Measurements from ENCODE around the gene ZNF148.

The ZNF148 gene

DNA sequence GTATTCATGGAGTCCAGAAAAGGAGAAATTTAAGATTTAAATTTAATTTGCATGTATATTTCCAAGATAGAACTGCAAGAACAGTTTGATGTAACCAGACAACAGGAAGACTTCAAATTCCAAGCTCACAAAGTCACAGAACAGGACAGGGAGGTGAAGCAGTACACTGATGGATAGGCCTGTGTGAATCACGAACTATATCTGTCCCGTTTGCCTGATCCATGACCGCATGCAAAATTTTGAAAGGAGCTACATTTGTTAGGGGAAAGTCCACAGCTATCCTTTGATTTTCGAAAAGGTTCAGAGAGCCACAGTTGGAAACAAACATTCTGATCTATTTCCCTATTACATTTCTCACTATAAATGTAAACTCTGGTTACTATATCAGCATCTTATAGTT lies 83.1 kb downstream of the ZNF148 start:
- TF ChIP-seq, protein P1, sequence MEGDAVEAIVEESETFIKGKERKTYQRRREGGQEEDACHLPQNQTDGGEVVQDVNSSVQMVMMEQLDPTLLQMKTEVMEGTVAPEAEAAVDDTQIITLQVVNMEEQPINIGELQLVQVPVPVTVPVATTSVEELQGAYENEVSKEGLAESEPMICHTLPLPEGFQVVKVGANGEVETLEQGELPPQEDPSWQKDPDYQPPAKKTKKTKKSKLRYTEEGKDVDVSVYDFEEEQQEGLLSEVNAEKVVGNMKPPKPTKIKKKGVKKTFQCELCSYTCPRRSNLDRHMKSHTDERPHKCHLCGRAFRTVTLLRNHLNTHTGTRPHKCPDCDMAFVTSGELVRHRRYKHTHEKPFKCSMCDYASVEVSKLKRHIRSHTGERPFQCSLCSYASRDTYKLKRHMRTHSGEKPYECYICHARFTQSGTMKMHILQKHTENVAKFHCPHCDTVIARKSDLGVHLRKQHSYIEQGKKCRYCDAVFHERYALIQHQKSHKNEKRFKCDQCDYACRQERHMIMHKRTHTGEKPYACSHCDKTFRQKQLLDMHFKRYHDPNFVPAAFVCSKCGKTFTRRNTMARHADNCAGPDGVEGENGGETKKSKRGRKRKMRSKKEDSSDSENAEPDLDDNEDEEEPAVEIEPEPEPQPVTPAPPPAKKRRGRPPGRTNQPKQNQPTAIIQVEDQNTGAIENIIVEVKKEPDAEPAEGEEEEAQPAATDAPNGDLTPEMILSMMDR (IDR thresholded peaks at IDR 0.05): no peak

DNA sequence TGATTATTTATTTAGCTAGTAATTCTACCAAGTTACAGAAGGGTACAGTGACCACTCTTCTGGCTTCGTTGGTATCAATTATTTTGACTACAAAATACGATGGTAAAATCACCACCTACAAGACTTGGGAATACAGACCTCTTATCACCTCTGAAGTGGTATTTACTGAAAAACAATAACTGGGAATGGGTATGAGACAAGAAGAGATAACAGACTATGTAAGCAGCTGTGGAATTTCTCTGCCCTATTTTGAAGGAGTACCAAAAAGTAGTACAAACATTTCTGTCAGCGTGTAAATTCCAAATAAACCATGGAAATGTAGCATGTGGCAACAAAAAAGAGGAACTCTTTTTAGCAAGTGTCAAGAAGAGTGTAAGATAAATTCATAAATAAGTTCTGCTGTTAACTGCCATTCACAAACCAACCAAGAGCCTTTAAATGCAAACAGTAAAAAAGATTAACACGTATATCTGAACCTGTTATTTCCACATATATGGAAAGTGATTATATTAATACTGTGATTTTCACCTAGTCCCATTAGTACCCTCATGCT lies 85.6 kb downstream of the ZNF148 start:
- TF ChIP-seq, protein P1 (IDR thresholded peaks at IDR 0.05): no peak

DNA sequence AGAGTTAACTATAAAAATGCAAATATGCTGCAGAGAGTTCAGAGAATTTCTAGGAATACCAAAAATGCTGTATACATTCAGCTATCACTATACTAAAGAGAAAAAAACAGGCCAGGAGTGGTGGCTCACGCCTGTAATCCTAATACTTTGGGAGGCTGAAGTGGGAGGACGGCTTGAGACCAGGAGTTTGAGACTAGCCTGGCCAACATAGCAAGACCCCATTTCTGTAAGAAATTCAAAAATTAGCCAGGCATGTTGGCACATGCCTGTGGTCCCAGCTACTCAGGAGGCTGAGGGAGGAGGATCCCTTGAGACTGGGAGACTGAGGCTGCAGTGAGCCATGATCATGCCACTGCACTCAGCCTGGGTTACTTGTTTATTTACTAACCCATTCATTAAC lies 87.9 kb downstream of the ZNF148 start:
- TF ChIP-seq, protein P1 (IDR thresholded peaks at IDR 0.05): no peak

DNA sequence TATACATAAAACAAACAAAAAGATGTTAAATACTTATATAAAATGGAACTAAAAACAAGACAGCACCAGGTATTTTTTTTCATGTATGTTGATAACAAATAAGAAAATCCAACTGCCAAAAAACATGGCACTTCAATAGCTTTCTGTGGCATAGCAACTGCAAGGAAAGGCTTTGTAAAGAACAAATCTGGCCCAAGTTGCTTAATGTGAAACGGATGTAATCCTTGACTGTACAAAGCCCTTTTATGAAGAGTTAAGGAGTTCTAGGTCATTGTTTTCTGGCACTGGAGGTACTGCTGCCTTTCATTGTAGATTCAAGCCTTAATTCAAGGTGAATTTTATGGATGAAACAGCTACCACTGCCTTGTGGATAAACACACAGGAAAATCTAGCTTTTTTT lies 93.7 kb downstream of the ZNF148 start:
- TF ChIP-seq, protein P1 (IDR thresholded peaks at IDR 0.05): no peak

DNA sequence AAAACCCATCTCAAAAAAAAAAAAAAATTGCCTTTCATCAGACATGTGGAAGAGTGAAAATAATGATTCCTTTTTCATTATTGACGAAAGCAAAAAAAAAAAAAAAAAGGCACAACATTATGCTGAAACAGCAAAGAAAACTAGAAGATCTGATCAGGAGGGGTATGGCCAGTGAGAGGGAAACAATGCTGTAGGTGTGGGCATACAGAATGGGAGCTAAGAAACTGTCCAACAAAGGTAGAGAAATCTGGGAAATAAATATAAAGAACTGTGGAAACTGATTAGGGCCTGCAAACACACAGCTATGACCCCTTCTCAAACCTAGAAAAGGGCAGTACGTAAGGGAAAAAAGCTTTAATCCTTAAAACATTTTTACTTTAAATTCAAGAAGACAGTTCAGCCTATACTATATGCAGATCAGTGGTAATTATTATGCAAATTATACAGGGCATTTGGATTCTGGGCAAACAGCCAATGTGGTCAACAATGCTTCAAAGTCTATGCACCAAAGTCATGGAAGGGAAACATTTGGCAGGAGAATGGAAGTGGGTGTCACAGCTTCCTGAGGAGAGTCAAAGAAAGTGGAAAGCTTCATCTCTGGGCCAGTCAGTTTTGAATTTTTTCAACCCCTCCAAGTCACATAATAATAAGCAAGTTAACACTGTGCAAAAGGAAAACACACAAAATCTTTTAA lies 94.3 kb downstream of the ZNF148 start:
- TF ChIP-seq, protein P1 (IDR thresholded peaks at IDR 0.05): no peak

DNA sequence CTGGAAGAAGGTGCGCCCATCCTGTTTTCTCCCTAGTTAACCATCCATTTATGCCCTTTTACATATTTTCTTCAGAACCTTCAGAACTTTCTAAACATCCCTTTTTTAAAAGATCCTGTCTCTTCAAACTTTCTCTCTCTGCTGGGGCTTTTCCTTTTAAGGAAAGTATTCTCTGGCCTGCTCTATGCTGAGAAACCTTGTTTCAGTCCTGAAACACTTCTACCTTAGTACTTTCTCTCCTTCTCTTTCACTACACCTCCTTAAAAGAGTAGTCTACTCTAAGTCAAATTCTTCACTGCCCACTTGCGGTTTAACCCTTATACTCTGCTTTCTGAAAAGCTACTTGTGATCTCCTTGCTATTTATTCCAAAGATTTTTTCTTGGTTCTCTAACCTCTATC lies 97.0 kb downstream of the ZNF148 start:
- TF ChIP-seq, protein P1 (IDR thresholded peaks at IDR 0.05): no peak

DNA sequence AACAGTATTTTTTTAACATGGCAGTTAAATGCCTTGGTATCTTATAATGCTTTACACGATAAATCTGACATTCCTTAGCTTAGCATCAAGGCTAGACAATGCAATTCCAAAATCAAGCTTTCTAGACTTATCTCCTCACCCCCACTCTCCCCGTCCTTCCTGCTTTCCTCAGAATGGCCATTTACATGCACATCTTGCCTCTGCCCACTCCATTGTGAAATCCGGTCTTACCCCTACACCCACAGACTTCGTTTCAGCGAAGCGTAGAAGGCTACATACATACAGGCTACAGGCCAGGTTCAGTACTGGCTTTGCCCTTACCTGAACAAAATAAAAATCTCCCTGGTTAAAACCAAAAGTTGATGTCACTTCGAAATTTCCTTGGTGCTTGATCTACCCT lies 104.0 kb downstream of the ZNF148 start:
- TF ChIP-seq, protein P1 (IDR thresholded peaks at IDR 0.05): no peak

Data from LNCAP (cell line).